Smooth muscle cell (in vitro differentiated cells): ENCODE measurements around the gene EVI5. TPM values are rescaled to one million over a fixed set of nuclear protein-coding genes. Genes with fewer than 3 reads are reported as not detected.

Experiments used
- DNase-seq: peaks from one replicate; lab custom pipeline; 2025; ENCODE audit not compliant: unreplicated experiment; lab: John Stamatoyannopoulos, UW
- H2AFZ ChIP-seq: fragments of 200-600 bp; sonication (generic); 2 replicates; pipeline ENCODE4 v1.6.0; 2016; ENCODE audit warnings: antibody characterized with exemption, low read depth, mild to moderate bottlenecking
- H3F3A ChIP-seq: fragments of 200-600 bp; sonication (generic); 2 replicates; pipeline ENCODE4 v1.6.0; 2017; ENCODE audit warnings: antibody characterized with exemption, low read depth
- H3K27ac ChIP-seq: fragments of 200-600 bp; sonication (generic); 2 replicates; pipeline ENCODE4 v1.5.1; 2016; ENCODE audit warnings: low read depth, mild to moderate bottlenecking
- H3K27me3 ChIP-seq: fragments of 200-600 bp; sonication (generic); 2 replicates; pipeline ENCODE4 v1.6.1; 2016; ENCODE audit warnings: low read depth, mild to moderate bottlenecking
- H3K36me3 ChIP-seq: fragments of 200-600 bp; sonication (generic); 2 replicates; pipeline ENCODE4 v1.5.1; 2016; ENCODE audit warnings: low read depth
- H3K4me1 ChIP-seq: fragments of 200-600 bp; sonication (generic); 2 replicates; pipeline ENCODE4 v1.5.1; 2016; ENCODE audit warnings: low read depth
- H3K4me2 ChIP-seq: fragments of 200-600 bp; sonication (generic); 2 replicates; pipeline ENCODE4 v1.6.0; 2016; ENCODE audit warnings: mild to moderate bottlenecking
- H3K4me3 ChIP-seq: fragments of 200-600 bp; sonication (generic); 2 replicates; pipeline ENCODE4 v1.5.1; 2016; ENCODE audit warnings: mild to moderate bottlenecking
- H3K79me2 ChIP-seq: fragments of 200-600 bp; sonication (generic); 2 replicates; pipeline ENCODE4 v1.6.0; 2016; ENCODE audit warnings: low read depth, mild to moderate bottlenecking
- H3K9ac ChIP-seq: fragments of 200-600 bp; sonication (generic); 2 replicates; pipeline ENCODE4 v1.6.0; 2016; ENCODE audit warnings: low read depth
- H3K9me3 ChIP-seq: fragments of 200-600 bp; sonication (generic); replicated peaks from 2 replicates; pipeline ENCODE4 v1.5.1; 2016; ENCODE audit warnings: low read depth
- H4K20me1 ChIP-seq: fragments of 200-600 bp; sonication (generic); 2 replicates; pipeline ENCODE4 v1.6.0; 2016; ENCODE audit warnings: low read depth
- CTCF ChIP-seq: fragments of 200-600 bp; sonication (generic); IDR thresholded peaks from 2 replicates; pipeline ENCODE4 v1.5.1; 2017; ENCODE audit warnings: borderline replicate concordance, mild to moderate bottlenecking, antibody characterized with exemption; ENCODE audit not compliant: insufficient read depth, poor library complexity, severe bottlenecking
- WGBS: methylation state at CpG from one replicate; pipeline ENCODE4 v1.1.7; 2016; ENCODE audit warnings: low lambda C conversion rate; 5-methylcytosine and 5-hydroxymethylcytosine counted together
- polyA plus RNA-seq: library from polyadenylated mRNA; unstranded; fragments of >200 nt; fragmentation: Nextera tagmentation; extraction: Ambion mirVana; gene quantifications from 2 replicates; pipeline ENCODE4 v1.2.1, GENCODE V29; 2016
- total RNA-seq: library from RNA; depleted of rRNA; stranded (reverse); fragments of >200 nt; gene quantifications from 2 replicates; pipeline ENCODE4 v1.2.3, GENCODE V29; 2014

Gene EVI5
- total and polyA plus RNA-seq, 2 experiments from 2014 or later, result 35.4 to 47.6 TPM

DNA sequence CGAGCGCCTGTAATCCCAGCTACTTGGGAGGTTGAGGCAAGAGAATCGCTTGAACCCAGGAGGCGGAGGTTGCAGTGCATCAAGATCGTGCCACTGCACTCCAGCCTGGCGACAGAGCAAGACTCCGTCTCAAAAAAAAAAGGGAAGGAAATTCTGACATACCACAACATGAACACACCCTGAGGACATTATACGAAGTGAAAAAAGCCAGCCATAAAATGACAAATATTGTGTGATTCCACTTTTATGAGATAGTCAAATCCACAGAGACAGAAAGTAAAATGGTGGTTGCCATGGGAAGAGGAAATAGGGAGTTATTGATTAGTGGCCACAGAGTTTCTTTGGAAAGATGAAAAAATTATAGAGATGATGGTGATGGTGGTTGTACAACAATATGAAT, 41.7 kb downstream of the EVI5 start:
- 99% methylated on average over 8 of the region's 8 CpGs for WGBS
- Histone ChIP-seq H3K27ac (no peak overlapping the region), H3K79me2 (peaks cover 94% of the 10 kb centered on the region), H3K9ac (no peak overlapping the region), H3K27me3 (no peaks in the 10 kb centered on the region), H3K4me3 (no peak overlapping the region), H3K9me3 (no peaks in the 10 kb centered on the region), H3K4me1 (no peaks in the 10 kb centered on the region), H4K20me1 (peaks cover 90% of the 10 kb centered on the region), H3K4me2 (no peak overlapping the region), H3F3A (no peaks in the 10 kb centered on the region), H3K36me3 (no peaks in the 10 kb centered on the region), H2AFZ (no peak overlapping the region)
- no peak for TF ChIP-seq CTCF
- DNase-seq, result no peak

- Histone ChIP-seq H2AFZ (no peak overlapping the region), H3K9ac (no peak overlapping the region), H3F3A (no peaks in the 10 kb centered on the region), H3K27ac (no peak overlapping the region), H3K27me3 (no peaks in the 10 kb centered on the region), H3K4me2 (no peak overlapping the region), H3K9me3 (no peaks in the 10 kb centered on the region), H3K36me3 (peaks cover 3% of the 10 kb centered on the region), H3K79me2 (peaks cover 90% of the 10 kb centered on the region), H3K4me3 (no peak overlapping the region), H3K4me1 (no peaks in the 10 kb centered on the region), H4K20me1 (peaks cover 86% of the 10 kb centered on the region)
- TF ChIP-seq CTCF, result no peak
- WGBS, result 94% methylated on average over 4 of the region's 4 CpGs
- no peak for DNase-seq
Observed at GRCh38 chr1:92739669-92740524, 45.0 kb downstream of the EVI5 start.

DNA sequence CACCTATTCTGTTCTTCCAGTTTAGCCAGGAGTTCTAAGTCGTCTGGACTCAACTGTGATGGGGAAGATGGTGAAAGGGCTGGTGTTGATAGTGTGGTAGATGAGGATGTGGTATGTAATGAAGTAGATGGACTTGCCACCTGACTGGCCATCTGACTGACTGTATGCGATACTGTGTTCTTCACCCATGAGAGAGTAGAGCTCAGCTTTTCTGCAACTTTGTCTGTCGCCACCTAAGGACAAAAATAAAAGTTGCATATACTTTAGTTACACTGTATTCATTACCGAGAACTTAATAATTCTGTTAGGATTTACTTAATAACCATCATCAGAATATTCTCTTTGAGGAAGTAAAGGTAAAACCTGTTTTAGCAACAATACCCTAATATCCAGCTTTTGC, 48.5 kb downstream of the EVI5 start:
- no peak for TF ChIP-seq CTCF
- WGBS, result 81% methylated on average over 4 of the region's 4 CpGs
- no peak overlapping the region for H2AFZ ChIP-seq
- H3K4me1 ChIP-seq, result no peaks in the 10 kb centered on the region
- H3K36me3 ChIP-seq, result peaks cover 3% of the 10 kb centered on the region
- H3K4me3 ChIP-seq, result no peak overlapping the region
- no peaks in the 10 kb centered on the region for H3K9me3 ChIP-seq
- no peaks in the 10 kb centered on the region for H3F3A ChIP-seq
- no peak overlapping the region for H3K9ac ChIP-seq
- DNase-seq, result no peak
- H4K20me1 ChIP-seq, result peaks cover 60% of the 10 kb centered on the region
- H3K27me3 ChIP-seq, result no peaks in the 10 kb centered on the region
- H3K4me2 ChIP-seq, result no peak overlapping the region
- H3K79me2 ChIP-seq, result peaks cover 71% of the 10 kb centered on the region
- H3K27ac ChIP-seq, result no peak overlapping the region

DNA sequence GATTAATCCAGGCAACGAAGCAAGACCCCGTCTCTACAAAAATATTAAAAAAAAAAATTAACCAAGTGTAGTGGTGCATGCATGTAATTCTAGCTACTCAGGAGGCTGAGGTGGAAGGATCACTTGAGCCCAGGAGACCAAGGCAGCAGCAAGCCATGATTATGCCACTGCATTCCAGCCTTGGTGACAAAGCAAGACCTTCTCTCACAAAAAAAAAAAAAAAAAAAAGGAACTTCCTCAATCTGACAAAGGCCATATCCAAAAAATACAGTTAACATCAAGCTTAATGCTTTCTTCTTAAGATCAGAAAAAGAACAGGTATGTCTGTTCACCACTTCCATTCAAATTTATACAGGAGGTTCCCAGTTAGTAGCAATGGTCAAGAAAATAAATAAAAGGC, 54.4 kb downstream of the EVI5 start:
- H3K36me3 ChIP-seq, result no peaks in the 10 kb centered on the region
- TF ChIP-seq CTCF, result no peak
- H3K9ac ChIP-seq, result no peak overlapping the region
- no peak overlapping the region for H3K27ac ChIP-seq
- no peak overlapping the region for H3K4me3 ChIP-seq
- DNase-seq, result no peak
- peaks cover 43% of the 10 kb centered on the region for H3K79me2 ChIP-seq
- no peaks in the 10 kb centered on the region for H3K27me3 ChIP-seq
- peaks cover 3% of the 10 kb centered on the region for H3F3A ChIP-seq
- H3K4me1 ChIP-seq, result no peaks in the 10 kb centered on the region
- H3K9me3 ChIP-seq, result no peaks in the 10 kb centered on the region
- H3K4me2 ChIP-seq, result no peak overlapping the region
- H4K20me1 ChIP-seq, result peaks cover 9% of the 10 kb centered on the region
- WGBS, result 93% methylated on average over 2 of the region's 2 CpGs
- no peak overlapping the region for H2AFZ ChIP-seq
